Measurements from ENCODE around the gene KERA.

KERA gene

DNA sequence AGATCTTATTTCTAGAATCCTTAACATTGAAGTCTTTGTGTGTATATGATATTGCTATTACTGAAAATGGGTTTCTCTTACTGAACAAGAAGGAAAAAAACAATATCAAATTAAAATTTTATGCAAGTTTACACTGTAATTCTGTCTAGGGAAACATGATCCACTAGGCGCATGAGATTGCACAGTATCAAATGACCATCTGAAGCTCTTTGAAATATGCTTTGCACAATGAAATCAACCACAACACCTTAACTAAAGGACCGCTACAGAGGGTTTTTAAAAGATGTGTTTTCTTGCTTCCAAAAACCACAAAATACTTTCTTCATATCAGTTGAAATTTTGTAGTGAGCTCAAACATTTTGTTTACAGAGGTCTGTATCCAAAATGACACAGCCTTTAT is 15.1 kb upstream of the KERA start:
- WGBS = 96% methylated on average over 2 of the region's 2 CpGs
- no peak overlapping the region for H3K9ac ChIP-seq (ENCODE audit: low read depth, low read length)
- no peaks in the 10 kb centered on the region for H3K27me3 ChIP-seq (ENCODE audit: insufficient read depth, low read length)
- H3K36me3 ChIP-seq (ENCODE audit: insufficient read depth, low read length) = no peaks in the 10 kb centered on the region
- H3K4me3 ChIP-seq (ENCODE audit: low read length) = no peak overlapping the region
- no peaks in the 10 kb centered on the region for H3K9me3 ChIP-seq (ENCODE audit: insufficient read depth, low read depth, low read length)
- no peak overlapping the region for H3K27ac ChIP-seq (ENCODE audit: low read depth, low read length)
- no peaks in the 10 kb centered on the region for H3K4me1 ChIP-seq (ENCODE audit: insufficient read depth, low read length)

GRCh38 chr12:91070936-91071335 is 13.1 kb upstream of the KERA start:
- no peaks in the 10 kb centered on the region for H3K27me3 ChIP-seq (ENCODE audit: insufficient read depth, low read length)
- no peak overlapping the region for H3K9ac ChIP-seq (ENCODE audit: low read depth, low read length)
- H3K4me3 ChIP-seq (ENCODE audit: low read length) = no peak overlapping the region
- H3K4me1 ChIP-seq (ENCODE audit: insufficient read depth, low read length) = no peaks in the 10 kb centered on the region
- no peak overlapping the region for H3K27ac ChIP-seq (ENCODE audit: low read depth, low read length)
- no peaks in the 10 kb centered on the region for H3K36me3 ChIP-seq (ENCODE audit: insufficient read depth, low read length)
- no peaks in the 10 kb centered on the region for H3K9me3 ChIP-seq (ENCODE audit: insufficient read depth, low read depth, low read length)

DNA sequence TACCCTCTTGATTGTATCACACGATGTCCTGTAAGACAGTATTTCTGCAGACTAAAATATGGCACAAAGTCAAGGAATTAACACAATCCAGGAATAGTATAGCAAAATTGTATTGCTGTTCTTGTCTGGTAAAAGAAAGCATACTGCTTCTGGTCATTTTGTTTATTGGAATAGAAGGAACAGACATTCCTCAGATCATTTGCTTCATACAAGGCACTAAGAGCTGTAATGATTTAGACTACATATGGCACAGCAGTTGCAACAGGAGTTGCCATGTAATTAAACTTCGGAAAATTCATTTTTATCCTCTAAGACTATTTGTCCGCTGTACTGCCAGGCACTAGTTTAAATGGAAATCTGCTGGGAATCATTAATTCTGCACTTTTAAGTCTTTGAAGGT is 7.6 kb upstream of the KERA start:
- Histone ChIP-seq H3K36me3 (ENCODE audit: insufficient read depth, low read length) (no peaks in the 10 kb centered on the region), H3K27me3 (ENCODE audit: insufficient read depth, low read length) (no peaks in the 10 kb centered on the region), H3K27ac (ENCODE audit: low read depth, low read length) (no peak overlapping the region), H3K9ac (ENCODE audit: low read depth, low read length) (no peak overlapping the region), H3K9me3 (ENCODE audit: insufficient read depth, low read depth, low read length) (no peaks in the 10 kb centered on the region), H3K4me3 (ENCODE audit: low read length) (no peak overlapping the region), H3K4me1 (ENCODE audit: insufficient read depth, low read length) (no peaks in the 10 kb centered on the region)
- 98% methylated on average over 3 of the region's 3 CpGs for WGBS

- H3K27me3 ChIP-seq (ENCODE audit: insufficient read depth, low read length) = no peaks in the 10 kb centered on the region
- WGBS = 97% methylated on average over 2 of the region's 3 CpGs
- H3K4me3 ChIP-seq (ENCODE audit: low read length) = no peak overlapping the region
- no peaks in the 10 kb centered on the region for H3K36me3 ChIP-seq (ENCODE audit: insufficient read depth, low read length)
- H3K27ac ChIP-seq (ENCODE audit: low read depth, low read length) = no peak overlapping the region
- no peaks in the 10 kb centered on the region for H3K9me3 ChIP-seq (ENCODE audit: insufficient read depth, low read depth, low read length)
- no peaks in the 10 kb centered on the region for H3K4me1 ChIP-seq (ENCODE audit: insufficient read depth, low read length)
- H3K9ac ChIP-seq (ENCODE audit: low read depth, low read length) = no peak overlapping the region
Measured at GRCh38 chr12:91064640-91065039, 6.8 kb upstream of the KERA start.

GRCh38 chr12:91061091-91061490 is 3.3 kb upstream of the KERA start:
- Histone ChIP-seq H3K27ac (ENCODE audit: low read depth, low read length) (no peak overlapping the region), H3K9me3 (ENCODE audit: insufficient read depth, low read depth, low read length) (no peaks in the 10 kb centered on the region)
- WGBS = 94% methylated on average over 1 of the region's 1 CpG

GRCh38 chr12:91059211-91059610 is 1.4 kb upstream of the KERA start:
- no peaks in the 10 kb centered on the region for H3K27me3 ChIP-seq (ENCODE audit: insufficient read depth, low read length)
- H3K27ac ChIP-seq (ENCODE audit: low read depth, low read length) = no peak overlapping the region
- H3K4me3 ChIP-seq (ENCODE audit: low read length) = no peak overlapping the region
- no peaks in the 10 kb centered on the region for H3K9me3 ChIP-seq (ENCODE audit: insufficient read depth, low read depth, low read length)
- H3K36me3 ChIP-seq (ENCODE audit: insufficient read depth, low read length) = no peaks in the 10 kb centered on the region
- no peaks in the 10 kb centered on the region for H3K4me1 ChIP-seq (ENCODE audit: insufficient read depth, low read length)
- H3K9ac ChIP-seq (ENCODE audit: low read depth, low read length) = no peak overlapping the region

More at GRCh38 chr12:91061091-91061490, 3.3 kb upstream of the KERA start:
- Histone ChIP-seq H3K9ac (ENCODE audit: low read depth, low read length) (no peak overlapping the region), H3K36me3 (ENCODE audit: insufficient read depth, low read length) (no peaks in the 10 kb centered on the region), H3K4me1 (ENCODE audit: insufficient read depth, low read length) (no peaks in the 10 kb centered on the region), H3K4me3 (ENCODE audit: low read length) (no peak overlapping the region), H3K27me3 (ENCODE audit: insufficient read depth, low read length) (no peaks in the 10 kb centered on the region)

DNA sequence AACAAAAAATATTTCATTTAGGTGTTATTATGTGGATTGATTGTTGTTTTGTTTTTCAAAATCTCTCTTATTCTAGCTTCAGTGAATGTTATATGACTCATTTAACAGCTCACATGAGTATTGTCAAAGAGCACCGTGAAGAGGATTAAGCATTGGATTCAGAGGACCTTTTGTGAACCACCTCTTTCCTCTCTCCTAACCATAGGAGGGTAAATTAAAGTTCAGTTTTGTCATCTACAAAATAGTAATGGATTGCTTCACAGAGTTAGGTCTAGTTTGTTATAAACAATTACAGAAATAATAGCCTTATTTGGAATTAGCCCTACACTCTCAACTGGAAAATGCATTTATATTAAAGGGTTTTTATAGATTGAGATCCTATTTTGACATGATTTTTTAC is 962 bp upstream of the KERA start:
- no peaks in the 10 kb centered on the region for H3K9me3 ChIP-seq (ENCODE audit: insufficient read depth, low read depth, low read length)
- H3K9ac ChIP-seq (ENCODE audit: low read depth, low read length) = no peak overlapping the region
- no peaks in the 10 kb centered on the region for H3K4me1 ChIP-seq (ENCODE audit: insufficient read depth, low read length)
- no peak overlapping the region for H3K4me3 ChIP-seq (ENCODE audit: low read length)
- no peaks in the 10 kb centered on the region for H3K36me3 ChIP-seq (ENCODE audit: insufficient read depth, low read length)
- H3K27ac ChIP-seq (ENCODE audit: low read depth, low read length) = no peak overlapping the region
- no peaks in the 10 kb centered on the region for H3K27me3 ChIP-seq (ENCODE audit: insufficient read depth, low read length)
- no CpG with 5 or more reads among the region's 1 CpG for WGBS

- Histone ChIP-seq H3K27ac (ENCODE audit: low read depth, low read length) (no peak overlapping the region), H3K4me3 (ENCODE audit: low read length) (no peak overlapping the region), H3K4me1 (ENCODE audit: insufficient read depth, low read length) (no peaks in the 10 kb centered on the region), H3K9me3 (ENCODE audit: insufficient read depth, low read depth, low read length) (no peaks in the 10 kb centered on the region), H3K27me3 (ENCODE audit: insufficient read depth, low read length) (no peaks in the 10 kb centered on the region), H3K36me3 (ENCODE audit: insufficient read depth, low read length) (no peaks in the 10 kb centered on the region), H3K9ac (ENCODE audit: low read depth, low read length) (no peak overlapping the region)
- 91% methylated on average over 2 of the region's 2 CpGs for WGBS
Measured at GRCh38 chr12:91056488-91056887, 1.3 kb downstream of the KERA start.

GRCh38 chr12:91055976-91056375 is 1.8 kb downstream of the KERA start:
- Histone ChIP-seq H3K9me3 (ENCODE audit: insufficient read depth, low read depth, low read length) (no peaks in the 10 kb centered on the region), H3K4me1 (ENCODE audit: insufficient read depth, low read length) (no peaks in the 10 kb centered on the region), H3K27me3 (ENCODE audit: insufficient read depth, low read length) (no peaks in the 10 kb centered on the region), H3K36me3 (ENCODE audit: insufficient read depth, low read length) (no peaks in the 10 kb centered on the region), H3K9ac (ENCODE audit: low read depth, low read length) (no peak overlapping the region), H3K27ac (ENCODE audit: low read depth, low read length) (no peak overlapping the region), H3K4me3 (ENCODE audit: low read length) (no peak overlapping the region)
- 87% methylated on average over 1 of the region's 1 CpG for WGBS

DNA sequence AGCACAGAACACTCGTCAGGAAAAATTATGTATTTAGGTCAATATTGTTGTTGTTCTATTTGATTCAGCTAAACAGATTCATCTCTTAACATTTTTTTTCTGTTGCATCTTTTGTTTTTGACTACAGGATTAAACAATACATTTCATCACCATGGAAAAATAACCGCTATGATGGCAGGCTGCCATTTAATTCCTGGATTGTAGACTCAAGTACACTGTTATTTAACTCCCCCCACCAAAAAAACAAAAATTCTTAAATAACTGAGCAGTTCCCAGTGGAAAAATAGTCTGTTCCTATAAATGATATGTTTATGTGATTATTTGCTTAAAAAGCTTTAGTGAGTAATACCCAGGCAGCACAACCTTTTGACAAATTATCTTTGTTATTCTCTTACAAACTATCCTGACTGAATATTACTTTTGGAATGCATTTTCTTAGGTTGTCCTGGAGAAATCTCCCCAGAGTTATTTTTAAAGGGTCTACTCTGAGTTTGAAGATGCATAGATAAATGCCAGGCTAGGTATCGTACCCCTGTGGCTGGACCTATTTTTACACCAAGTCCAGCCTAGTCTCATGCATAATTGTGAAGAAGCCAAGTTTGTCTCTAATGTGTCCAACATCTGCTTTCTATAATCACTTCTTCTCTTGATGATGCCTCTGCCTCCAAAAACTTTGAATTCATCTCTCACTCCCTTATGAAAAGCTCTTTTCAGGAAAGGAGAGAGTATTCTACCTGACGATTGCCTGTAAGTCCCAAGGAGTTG is 3.7 kb downstream of the KERA start:
- Histone ChIP-seq H3K9me3 (ENCODE audit: insufficient read depth, low read depth, low read length) (no peaks in the 10 kb centered on the region), H3K4me3 (ENCODE audit: low read length) (no peak overlapping the region), H3K9ac (ENCODE audit: low read depth, low read length) (no peak overlapping the region), H3K27me3 (ENCODE audit: insufficient read depth, low read length) (no peaks in the 10 kb centered on the region), H3K36me3 (ENCODE audit: insufficient read depth, low read length) (no peaks in the 10 kb centered on the region), H3K27ac (ENCODE audit: low read depth, low read length) (no peak overlapping the region), H3K4me1 (ENCODE audit: insufficient read depth, low read length) (no peaks in the 10 kb centered on the region)
- WGBS = 96% methylated on average over 3 of the region's 4 CpGs

GRCh38 chr12:91052026-91052425 is 5.8 kb downstream of the KERA start:
- H3K27ac ChIP-seq (ENCODE audit: low read depth, low read length) = no peak overlapping the region

GRCh38 chr12:91044586-91044985 is 13.2 kb downstream of the KERA start:
- no peaks in the 10 kb centered on the region for H3K27me3 ChIP-seq (ENCODE audit: insufficient read depth, low read length)
- WGBS = 97% methylated on average over 2 of the region's 2 CpGs
- H3K27ac ChIP-seq (ENCODE audit: low read depth, low read length) = no peak overlapping the region
- H3K4me3 ChIP-seq (ENCODE audit: low read length) = no peak overlapping the region
- no peaks in the 10 kb centered on the region for H3K9me3 ChIP-seq (ENCODE audit: insufficient read depth, low read depth, low read length)
- H3K9ac ChIP-seq (ENCODE audit: low read depth, low read length) = no peak overlapping the region
- no peaks in the 10 kb centered on the region for H3K36me3 ChIP-seq (ENCODE audit: insufficient read depth, low read length)
- H3K4me1 ChIP-seq (ENCODE audit: insufficient read depth, low read length) = no peaks in the 10 kb centered on the region

More at GRCh38 chr12:91052026-91052425, 5.8 kb downstream of the KERA start:
- Histone ChIP-seq H3K4me3 (ENCODE audit: low read length) (no peak overlapping the region), H3K36me3 (ENCODE audit: insufficient read depth, low read length) (no peaks in the 10 kb centered on the region), H3K9me3 (ENCODE audit: insufficient read depth, low read depth, low read length) (no peaks in the 10 kb centered on the region), H3K4me1 (ENCODE audit: insufficient read depth, low read length) (no peaks in the 10 kb centered on the region), H3K9ac (ENCODE audit: low read depth, low read length) (no peak overlapping the region), H3K27me3 (ENCODE audit: insufficient read depth, low read length) (no peaks in the 10 kb centered on the region)

Measured in HUES64 (cell line).